ENCODE measurements around the gene LYPLAL1. TPM values are rescaled to one million over a fixed set of nuclear protein-coding genes. Genes with fewer than 3 reads are reported as not detected.
"Not testable (repeated sequence)": the region's sequence is repeated elsewhere in the genome, so short reads cannot be mapped to it uniquely, and the experiment has no call there.

Gene LYPLAL1
- polyA plus RNA-seq, 1 donor = 28.3 TPM

GRCh38 chr1:219163401-219163954 is 10.2 kb upstream of the LYPLAL1 start:
- DNase-seq = no peak

DNA sequence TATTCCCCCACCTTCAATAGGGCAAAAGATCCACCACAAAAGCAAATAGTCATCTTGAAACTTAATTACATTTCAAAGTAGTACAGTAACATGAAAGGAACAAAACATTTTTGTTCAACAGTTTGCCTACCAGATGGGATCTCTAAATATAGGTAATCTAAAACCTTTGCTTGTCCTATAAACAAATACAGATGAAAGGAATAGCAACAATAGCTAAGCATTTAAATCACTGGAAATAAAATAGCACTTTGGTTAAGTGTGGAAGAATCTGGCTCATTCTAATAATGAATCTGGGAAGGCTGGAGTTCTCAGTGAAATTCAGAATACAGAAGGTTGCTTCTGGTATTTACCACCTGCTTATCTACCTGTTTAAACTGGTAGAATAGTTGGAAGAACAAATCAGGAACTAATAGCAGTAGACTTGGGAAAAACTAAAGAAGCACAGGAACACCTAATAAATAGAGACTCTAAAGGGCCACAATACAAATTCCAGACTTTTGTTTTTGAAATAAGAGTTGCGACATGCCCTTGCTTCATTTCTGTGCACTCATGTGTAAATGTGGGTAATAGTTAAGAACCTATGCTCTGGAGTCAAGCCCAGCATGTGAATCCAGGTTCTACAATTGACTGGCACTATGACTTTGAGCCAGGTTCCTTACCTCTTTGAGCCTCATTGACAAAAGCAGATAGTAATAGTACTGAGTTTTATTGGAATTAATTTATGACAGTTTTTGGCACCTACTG is 2.3 kb upstream of the LYPLAL1 start:
- DNase-seq = no peak

DNA sequence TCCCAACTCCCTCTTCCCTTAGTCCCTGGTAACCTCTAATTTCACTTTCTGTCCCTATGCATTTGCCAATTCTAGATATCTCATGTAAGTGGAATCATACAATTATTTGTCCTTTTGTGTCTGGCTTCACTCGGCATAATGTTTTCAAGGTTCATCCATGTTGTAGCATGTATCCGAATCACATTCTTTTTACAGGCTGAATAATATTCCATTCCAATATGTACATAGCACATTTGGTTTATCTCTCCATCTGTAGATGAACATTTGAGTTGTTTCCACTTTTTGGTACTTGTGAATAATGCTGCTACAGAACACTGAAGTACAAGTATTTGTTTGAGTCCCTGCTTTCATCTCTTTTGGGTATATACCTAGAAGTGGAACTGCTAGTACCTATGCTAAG is 857 bp upstream of the LYPLAL1 start:
- DNase-seq = no peak

GRCh38 chr1:219173434-219173757 is 282 bp upstream of the LYPLAL1 start:
- no peak for DNase-seq

- peak; percentile 56 for DNase-seq
These were observed 958 bp downstream of the LYPLAL1 start for GRCh38 chr1:219174460-219175211.

DNA sequence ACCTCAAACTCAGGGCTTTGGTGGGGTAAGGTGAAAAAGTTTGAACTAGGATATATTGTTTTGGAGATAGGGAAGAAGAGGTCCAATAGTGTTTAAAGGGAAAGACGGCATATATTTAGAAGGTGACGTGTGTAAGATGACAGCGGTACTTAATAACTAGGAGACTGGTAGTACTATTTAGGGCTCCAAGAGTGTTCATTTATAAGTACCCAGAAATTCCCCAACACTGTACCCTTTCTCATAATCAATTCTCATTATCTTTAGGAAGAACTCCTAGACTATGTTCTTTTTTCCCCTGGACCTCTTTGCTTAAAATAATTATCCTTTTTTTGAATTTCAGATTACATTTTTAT is 1.5 kb downstream of the LYPLAL1 start:
- no peak for DNase-seq

DNA sequence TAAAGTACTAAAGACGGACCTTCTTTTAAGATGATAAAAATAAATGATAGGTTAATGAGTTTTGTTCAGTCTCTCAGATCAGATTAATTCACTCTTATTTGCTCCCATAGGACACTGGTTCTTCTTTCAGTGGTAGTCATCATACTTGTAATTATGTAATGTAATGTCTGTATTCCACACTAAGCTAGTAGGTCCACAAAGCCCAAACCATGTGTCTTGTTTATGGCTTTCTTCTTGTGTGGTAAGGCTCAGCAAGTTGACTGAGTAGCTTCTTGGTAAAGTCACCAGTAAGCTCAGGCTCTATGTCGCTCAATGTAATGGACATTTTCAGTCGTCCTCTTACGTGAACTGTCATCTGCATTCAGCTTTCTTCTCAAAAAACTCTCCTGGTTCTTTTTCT is 2.5 kb downstream of the LYPLAL1 start:
- no peak for DNase-seq

DNA sequence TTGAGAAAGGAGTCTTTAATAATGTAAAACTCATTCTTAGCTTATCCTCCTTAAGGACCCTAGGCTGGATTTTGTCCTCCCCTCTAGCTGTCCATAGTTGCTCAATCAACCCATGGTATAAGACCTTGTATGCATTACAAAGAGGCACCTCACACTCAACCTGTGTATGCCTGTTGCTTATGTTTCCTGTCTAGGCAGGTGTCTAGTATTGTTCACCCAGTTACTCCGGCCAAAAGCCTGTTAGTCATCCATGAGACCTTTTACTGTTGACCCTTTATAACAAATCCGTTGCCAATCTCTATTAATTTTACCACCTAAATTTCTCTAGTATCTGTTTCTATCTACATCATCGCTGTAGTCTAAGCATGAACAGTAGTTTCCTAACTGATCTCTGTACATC is 3.7 kb downstream of the LYPLAL1 start:
- no peak for DNase-seq

- no peak for DNase-seq
These were observed 4.3 kb downstream of the LYPLAL1 start for GRCh38 chr1:219177940-219178339.

DNA sequence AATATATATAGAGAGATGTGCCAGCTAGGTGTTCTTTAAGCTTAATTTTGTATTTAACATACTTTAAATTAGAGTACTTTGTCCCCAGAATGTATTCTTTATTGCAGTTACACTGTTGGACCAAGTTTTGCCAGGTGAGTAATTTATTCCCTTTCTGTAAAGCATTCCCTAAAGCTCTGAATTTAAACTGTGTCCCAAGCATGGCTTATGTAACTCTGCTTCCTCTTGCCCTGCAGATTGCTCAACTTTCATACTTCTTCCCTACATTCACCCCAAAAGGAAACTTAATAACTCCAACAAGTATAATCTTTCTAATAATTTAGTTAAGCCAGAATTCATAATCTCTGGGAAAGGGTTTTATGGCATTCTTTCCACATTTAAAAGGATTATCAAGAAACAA is 5.6 kb downstream of the LYPLAL1 start:
- DNase-seq = peak; percentile 15

DNA sequence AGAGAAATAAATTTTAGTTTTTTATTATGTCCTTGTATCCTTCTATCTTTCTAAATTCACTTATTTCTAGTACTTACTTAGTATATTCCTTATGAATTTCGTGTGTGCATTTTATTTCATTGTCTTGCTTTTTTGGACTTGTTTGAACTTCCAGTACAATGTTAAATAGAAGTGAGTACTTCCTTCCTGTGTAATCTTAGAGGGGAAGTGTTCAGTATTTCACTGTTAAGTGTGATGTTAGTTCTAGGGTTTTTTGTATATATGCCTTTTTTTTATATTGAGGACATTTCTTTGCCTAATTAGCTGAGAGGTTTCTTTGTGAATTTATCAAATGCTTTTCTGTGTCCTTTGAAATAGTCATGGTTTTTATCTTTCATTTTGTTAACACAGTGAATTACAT is 10.7 kb downstream of the LYPLAL1 start:
- no peak for DNase-seq

- DNase-seq = no peak
These were observed 11.9 kb downstream of the LYPLAL1 start for GRCh38 chr1:219185486-219186117.

DNA sequence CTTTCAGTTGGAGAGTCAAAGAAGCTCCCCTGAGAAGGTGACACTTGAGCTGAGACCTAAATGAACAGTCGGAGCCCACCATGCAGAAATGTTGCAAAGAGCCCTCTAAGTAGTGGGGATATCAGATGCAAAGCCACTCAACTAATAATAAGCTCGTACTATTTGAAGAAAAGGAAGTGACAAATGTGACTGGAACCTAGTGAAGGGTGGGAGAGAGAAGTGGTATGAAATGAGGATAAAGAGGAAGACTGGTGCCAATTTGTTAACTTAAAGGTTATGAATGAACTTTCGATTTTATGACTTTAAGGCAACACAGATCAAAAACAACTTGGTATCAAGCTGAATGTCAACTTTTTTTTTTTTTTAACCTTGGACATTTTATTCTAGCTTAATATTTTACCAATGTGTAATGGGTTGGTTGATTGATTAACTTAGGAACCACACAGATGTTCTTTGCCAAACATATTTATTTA is 14.7 kb downstream of the LYPLAL1 start:
- no peak for DNase-seq

- DNase-seq = peak; percentile 71
These were observed 15.5 kb downstream of the LYPLAL1 start for GRCh38 chr1:219189021-219189824.

DNA sequence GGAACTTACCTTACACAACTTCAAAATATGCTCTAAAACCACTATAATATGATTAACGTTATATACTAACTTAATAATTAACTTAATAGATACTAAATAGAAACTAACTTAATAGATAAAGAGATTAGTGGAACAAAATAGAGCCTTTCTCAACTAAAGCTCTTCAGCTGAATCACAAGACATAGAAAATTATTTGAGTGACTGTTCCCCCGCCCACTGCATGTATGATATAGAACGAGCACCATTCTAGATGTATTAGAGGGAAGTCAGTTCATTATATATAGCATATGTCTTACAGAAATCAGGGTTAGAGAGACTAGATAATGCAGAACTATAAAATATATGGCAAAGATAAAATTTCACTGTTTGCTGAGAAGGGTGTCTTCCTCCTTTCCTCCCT is 16.3 kb downstream of the LYPLAL1 start:
- DNase-seq = no peak

DNA sequence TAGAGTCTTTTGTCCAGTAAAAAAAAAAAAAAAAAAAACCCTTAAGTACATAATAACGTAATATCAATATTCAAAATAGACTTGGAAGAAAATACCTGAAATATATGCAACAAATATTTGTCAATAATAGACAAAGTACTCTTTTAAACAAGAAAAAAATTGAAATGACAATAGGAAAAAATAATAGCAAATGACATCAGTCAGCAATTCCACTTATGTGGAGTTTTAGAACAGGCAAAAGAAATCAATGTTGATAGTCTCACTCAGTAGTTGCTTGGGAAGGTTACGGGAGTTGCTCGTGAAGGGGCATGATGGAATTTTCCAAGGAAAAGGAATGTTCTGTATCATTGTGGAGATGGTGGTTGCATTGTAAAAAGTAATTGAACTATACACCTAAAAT is 16.9 kb downstream of the LYPLAL1 start:
- DNase-seq = no peak

GRCh38 chr1:219195833-219196232 is 22.2 kb downstream of the LYPLAL1 start:
- not testable (repeated sequence) for DNase-seq

GRCh38 chr1:219201656-219202055 is 28.0 kb downstream of the LYPLAL1 start:
- DNase-seq = no peak

- DNase-seq = no peak
These were observed 28.9 kb downstream of the LYPLAL1 start for GRCh38 chr1:219202567-219202966.

DNA sequence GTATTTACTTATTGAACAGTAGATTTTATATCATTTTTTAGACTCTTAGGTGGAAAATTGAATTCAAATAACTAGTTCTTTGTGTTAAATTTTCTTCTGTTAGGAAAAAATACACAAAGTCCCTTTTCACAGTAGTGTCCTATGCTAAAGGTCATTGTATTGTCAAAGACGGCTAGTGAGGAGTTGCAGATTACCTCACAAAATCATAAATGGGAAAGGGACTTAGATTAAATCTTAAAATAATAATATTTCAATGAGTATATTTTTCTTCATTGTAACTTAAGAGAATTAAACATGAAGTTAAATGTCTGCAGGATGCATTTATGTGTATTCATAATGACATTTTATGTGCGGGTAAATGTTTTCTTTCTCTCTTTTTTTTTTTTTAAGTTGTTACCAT is 32.7 kb downstream of the LYPLAL1 start:
- no peak for DNase-seq

DNA sequence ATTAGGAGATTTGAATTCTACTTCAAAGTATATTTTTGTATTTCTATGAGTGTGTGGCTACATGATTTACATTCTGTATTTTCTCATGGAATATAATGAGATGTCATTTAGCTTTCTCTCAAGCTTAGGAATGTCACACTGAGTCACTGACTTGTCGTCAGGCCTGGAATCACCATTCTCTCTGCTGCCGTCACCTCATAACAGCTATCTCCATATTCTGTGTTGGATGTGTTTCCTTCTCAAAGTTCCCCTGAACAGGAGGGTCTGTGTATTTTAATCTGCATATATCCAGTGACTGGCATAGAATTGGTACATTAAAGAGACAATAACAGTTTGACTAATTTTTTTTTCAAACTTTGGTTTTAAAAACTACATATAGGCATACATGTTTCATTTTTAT is 35.9 kb downstream of the LYPLAL1 start:
- DNase-seq = no peak

DNA sequence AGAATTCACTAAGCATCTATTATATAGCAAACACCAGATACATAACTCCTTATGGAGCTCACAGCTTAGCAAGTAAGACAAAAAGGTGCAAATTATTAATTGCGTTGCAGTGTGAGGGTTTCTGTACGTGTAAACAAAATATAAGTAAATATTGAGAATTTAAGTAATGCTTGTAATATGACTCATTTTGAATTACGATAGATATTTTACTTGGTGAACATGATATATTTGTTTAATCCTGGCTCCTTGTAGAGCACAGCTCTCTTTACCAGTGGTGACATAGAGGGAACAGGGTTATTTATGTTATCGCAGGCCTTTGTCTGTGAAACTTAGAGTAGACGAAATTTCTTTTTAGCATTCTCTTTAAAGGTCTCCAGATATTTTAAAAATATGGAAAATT is 36.4 kb downstream of the LYPLAL1 start:
- DNase-seq = no peak

DNA sequence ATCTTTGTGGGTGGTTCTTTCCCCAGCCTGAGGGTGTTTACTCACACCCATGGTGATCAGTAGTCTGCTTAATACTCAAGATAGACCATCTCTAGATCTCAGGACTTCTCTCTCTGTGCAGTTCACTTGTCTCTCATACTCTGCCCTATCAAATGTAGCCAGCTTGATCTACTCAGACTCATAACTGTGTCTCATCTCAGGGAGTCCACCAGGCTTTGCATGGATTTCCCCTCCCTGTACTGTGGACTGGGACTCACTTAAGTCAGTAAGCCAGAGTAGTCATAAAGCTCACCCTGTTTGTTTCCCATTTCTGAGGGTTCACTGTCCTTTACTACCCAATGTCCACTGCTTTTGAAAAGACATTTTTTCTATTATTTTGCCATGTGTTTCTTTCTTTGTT is 41.8 kb downstream of the LYPLAL1 start:
- DNase-seq = no peak

Data from hindlimb muscle (tissue), 1 donor.